ENCODE results near the gene CCSER1. TPM values are rescaled to one million over a fixed set of nuclear protein-coding genes. Genes with fewer than 3 reads are reported as not detected.

Gene CCSER1
- total and polyA plus RNA-seq, 2 experiments from 2014 or later: 2.9 to 3.4 TPM

DNA sequence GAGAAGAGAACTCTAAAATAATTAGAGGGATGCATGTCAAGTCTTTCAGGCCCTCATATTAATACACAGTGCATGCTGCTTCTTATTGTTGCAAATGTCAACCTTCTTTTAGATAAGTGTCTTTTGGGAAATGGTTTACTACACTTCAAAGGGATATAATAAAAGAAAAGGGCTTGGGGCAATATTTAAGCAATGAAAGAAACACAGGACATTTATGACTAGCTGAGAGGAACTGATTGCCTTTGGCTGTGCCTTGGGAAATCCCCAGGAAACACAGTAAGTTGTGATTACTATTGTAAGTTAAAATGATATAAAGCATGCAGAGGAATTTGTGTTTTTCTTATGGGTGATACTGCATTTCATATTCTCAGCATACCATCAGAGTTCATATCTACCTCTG, 1140.3 kb downstream of the CCSER1 start:
- peaks cover 33% of the 10 kb centered on the region; the same call in 2 of the 3 replicates for H3K4me1 Mint-ChIP-seq
- H3F3A ChIP-seq (replicated peaks; ENCODE audit: low read depth): no peaks in the 10 kb centered on the region
- H3K27me3 ChIP-seq (ENCODE audit: insufficient read depth): no peaks in the 10 kb centered on the region
- H3K27me3 Mint-ChIP-seq (ENCODE audit: insufficient read depth, low read depth, poor library complexity): peaks cover 3% of the 10 kb centered on the region
- peaks cover 17% of the 10 kb centered on the region for H3K36me3 Mint-ChIP-seq (ENCODE audit: low read depth)
- H2AFZ ChIP-seq: no peak overlapping the region
- no peak overlapping the region for H3K4me3 Mint-ChIP-seq
- H3K4me1 ChIP-seq (ENCODE audit: insufficient read depth): peaks cover 33% of the 10 kb centered on the region
- TF ChIP-seq, protein P1, sequence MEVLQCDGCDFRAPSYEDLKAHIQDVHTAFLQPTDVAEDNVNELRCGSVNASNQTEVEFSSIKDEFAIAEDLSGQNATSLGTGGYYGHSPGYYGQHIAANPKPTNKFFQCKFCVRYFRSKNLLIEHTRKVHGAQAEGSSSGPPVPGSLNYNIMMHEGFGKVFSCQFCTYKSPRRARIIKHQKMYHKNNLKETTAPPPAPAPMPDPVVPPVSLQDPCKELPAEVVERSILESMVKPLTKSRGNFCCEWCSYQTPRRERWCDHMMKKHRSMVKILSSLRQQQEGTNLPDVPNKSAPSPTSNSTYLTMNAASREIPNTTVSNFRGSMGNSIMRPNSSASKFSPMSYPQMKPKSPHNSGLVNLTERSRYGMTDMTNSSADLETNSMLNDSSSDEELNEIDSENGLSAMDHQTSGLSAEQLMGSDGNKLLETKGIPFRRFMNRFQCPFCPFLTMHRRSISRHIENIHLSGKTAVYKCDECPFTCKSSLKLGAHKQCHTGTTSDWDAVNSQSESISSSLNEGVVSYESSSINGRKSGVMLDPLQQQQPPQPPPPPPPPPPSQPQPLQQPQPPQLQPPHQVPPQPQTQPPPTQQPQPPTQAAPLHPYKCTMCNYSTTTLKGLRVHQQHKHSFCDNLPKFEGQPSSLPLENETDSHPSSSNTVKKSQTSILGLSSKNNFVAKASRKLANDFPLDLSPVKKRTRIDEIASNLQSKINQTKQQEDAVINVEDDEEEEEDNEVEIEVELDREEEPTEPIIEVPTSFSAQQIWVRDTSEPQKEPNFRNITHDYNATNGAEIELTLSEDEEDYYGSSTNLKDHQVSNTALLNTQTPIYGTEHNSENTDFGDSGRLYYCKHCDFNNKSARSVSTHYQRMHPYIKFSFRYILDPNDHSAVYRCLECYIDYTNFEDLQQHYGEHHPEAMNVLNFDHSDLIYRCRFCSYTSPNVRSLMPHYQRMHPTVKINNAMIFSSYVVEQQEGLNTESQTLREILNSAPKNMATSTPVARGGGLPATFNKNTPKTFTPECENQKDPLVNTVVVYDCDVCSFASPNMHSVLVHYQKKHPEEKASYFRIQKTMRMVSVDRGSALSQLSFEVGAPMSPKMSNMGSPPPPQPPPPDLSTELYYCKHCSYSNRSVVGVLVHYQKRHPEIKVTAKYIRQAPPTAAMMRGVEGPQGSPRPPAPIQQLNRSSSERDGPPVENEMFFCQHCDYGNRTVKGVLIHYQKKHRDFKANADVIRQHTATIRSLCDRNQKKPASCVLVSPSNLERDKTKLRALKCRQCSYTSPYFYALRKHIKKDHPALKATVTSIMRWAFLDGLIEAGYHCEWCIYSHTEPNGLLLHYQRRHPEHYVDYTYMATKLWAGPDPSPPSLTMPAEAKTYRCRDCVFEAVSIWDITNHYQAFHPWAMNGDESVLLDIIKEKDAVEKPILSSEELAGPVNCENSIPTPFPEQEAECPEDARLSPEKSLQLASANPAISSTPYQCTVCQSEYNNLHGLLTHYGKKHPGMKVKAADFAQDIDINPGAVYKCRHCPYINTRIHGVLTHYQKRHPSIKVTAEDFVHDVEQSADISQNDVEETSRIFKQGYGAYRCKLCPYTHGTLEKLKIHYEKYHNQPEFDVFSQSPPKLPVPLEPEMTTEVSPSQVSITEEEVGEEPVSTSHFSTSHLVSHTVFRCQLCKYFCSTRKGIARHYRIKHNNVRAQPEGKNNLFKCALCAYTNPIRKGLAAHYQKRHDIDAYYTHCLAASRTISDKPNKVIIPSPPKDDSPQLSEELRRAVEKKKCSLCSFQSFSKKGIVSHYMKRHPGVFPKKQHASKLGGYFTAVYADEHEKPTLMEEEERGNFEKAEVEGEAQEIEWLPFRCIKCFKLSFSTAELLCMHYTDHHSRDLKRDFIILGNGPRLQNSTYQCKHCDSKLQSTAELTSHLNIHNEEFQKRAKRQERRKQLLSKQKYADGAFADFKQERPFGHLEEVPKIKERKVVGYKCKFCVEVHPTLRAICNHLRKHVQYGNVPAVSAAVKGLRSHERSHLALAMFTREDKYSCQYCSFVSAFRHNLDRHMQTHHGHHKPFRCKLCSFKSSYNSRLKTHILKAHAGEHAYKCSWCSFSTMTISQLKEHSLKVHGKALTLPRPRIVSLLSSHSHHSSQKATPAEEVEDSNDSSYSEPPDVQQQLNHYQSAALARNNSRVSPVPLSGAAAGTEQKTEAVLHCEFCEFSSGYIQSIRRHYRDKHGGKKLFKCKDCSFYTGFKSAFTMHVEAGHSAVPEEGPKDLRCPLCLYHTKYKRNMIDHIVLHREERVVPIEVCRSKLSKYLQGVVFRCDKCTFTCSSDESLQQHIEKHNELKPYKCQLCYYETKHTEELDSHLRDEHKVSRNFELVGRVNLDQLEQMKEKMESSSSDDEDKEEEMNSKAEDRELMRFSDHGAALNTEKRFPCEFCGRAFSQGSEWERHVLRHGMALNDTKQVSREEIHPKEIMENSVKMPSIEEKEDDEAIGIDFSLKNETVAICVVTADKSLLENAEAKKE (CRISPR knock-in tag; IDR thresholded peaks at IDR 0.05): no peak
- TF ChIP-seq ZNF331 (CRISPR knock-in tag; IDR thresholded peaks at IDR 0.05; ENCODE audit: low read depth) (no peak), EZH2phosphoT487 (IDR thresholded peaks at IDR 0.05; ENCODE audit: unreplicated experiment) (no peak), EZH2 (IDR thresholded peaks at IDR 0.05; ENCODE audit: low read depth, unreplicated experiment) (no peak), POLR2AphosphoS5 (IDR thresholded peaks at IDR 0.05; ENCODE audit: low read depth) (no peak), STAT1 (IDR thresholded peaks at IDR 0.05; ENCODE audit: unreplicated experiment) (no peak), CREB1 (CRISPR knock-in tag; IDR thresholded peaks at IDR 0.05; ENCODE audit: low read depth) (no peak), NANOG (IDR thresholded peaks at IDR 0.05; ENCODE audit: borderline replicate concordance) (no peak), ZNF114 (CRISPR knock-in tag; IDR thresholded peaks at IDR 0.05) (no peak), JUNB (IDR thresholded peaks at IDR 0.05; ENCODE audit: unreplicated experiment) (no peak)
- TF ChIP-seq, protein P2, sequence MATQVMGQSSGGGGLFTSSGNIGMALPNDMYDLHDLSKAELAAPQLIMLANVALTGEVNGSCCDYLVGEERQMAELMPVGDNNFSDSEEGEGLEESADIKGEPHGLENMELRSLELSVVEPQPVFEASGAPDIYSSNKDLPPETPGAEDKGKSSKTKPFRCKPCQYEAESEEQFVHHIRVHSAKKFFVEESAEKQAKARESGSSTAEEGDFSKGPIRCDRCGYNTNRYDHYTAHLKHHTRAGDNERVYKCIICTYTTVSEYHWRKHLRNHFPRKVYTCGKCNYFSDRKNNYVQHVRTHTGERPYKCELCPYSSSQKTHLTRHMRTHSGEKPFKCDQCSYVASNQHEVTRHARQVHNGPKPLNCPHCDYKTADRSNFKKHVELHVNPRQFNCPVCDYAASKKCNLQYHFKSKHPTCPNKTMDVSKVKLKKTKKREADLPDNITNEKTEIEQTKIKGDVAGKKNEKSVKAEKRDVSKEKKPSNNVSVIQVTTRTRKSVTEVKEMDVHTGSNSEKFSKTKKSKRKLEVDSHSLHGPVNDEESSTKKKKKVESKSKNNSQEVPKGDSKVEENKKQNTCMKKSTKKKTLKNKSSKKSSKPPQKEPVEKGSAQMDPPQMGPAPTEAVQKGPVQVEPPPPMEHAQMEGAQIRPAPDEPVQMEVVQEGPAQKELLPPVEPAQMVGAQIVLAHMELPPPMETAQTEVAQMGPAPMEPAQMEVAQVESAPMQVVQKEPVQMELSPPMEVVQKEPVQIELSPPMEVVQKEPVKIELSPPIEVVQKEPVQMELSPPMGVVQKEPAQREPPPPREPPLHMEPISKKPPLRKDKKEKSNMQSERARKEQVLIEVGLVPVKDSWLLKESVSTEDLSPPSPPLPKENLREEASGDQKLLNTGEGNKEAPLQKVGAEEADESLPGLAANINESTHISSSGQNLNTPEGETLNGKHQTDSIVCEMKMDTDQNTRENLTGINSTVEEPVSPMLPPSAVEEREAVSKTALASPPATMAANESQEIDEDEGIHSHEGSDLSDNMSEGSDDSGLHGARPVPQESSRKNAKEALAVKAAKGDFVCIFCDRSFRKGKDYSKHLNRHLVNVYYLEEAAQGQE (IDR thresholded peaks at IDR 0.05; ENCODE audit: unreplicated experiment): no peak
- TF ChIP-seq, protein P3, sequence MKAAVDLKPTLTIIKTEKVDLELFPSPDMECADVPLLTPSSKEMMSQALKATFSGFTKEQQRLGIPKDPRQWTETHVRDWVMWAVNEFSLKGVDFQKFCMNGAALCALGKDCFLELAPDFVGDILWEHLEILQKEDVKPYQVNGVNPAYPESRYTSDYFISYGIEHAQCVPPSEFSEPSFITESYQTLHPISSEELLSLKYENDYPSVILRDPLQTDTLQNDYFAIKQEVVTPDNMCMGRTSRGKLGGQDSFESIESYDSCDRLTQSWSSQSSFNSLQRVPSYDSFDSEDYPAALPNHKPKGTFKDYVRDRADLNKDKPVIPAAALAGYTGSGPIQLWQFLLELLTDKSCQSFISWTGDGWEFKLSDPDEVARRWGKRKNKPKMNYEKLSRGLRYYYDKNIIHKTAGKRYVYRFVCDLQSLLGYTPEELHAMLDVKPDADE (IDR thresholded peaks at IDR 0.05): no peak
- TF ChIP-seq, protein P4, sequence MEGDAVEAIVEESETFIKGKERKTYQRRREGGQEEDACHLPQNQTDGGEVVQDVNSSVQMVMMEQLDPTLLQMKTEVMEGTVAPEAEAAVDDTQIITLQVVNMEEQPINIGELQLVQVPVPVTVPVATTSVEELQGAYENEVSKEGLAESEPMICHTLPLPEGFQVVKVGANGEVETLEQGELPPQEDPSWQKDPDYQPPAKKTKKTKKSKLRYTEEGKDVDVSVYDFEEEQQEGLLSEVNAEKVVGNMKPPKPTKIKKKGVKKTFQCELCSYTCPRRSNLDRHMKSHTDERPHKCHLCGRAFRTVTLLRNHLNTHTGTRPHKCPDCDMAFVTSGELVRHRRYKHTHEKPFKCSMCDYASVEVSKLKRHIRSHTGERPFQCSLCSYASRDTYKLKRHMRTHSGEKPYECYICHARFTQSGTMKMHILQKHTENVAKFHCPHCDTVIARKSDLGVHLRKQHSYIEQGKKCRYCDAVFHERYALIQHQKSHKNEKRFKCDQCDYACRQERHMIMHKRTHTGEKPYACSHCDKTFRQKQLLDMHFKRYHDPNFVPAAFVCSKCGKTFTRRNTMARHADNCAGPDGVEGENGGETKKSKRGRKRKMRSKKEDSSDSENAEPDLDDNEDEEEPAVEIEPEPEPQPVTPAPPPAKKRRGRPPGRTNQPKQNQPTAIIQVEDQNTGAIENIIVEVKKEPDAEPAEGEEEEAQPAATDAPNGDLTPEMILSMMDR (conservative IDR thresholded peaks at IDR 0.05; ENCODE audit: low read depth in 2 of 2): no peak
- no peaks in the 10 kb centered on the region for H4K20me1 ChIP-seq (replicated peaks; ENCODE audit: insufficient read depth)
- H3K4me3 ChIP-seq: no peak overlapping the region
- ATAC-seq: no peak
- H3K79me2 ChIP-seq (replicated peaks; ENCODE audit: insufficient read depth): no peaks in the 10 kb centered on the region
- H3K9me2 ChIP-seq (ENCODE audit: insufficient read depth): no peaks in the 10 kb centered on the region
- DNase-seq (ENCODE audit: low spot score): no peak
- no peak overlapping the region for H3K4me2 ChIP-seq
- peaks cover 9% of the 10 kb centered on the region for H3K9me3 Mint-ChIP-seq
- peak overlapping the region; percentile 67; the same call in 1 of the 2 replicates for H3K27ac ChIP-seq (ENCODE audit: low read depth)
- H3K36me3 ChIP-seq (ENCODE audit: insufficient read depth): no peaks in the 10 kb centered on the region
- peak overlapping the region; percentile 80; the same call in 1 of the 2 replicates for H3K27ac Mint-ChIP-seq
